Hematopoietic multipotent progenitor cell treated with erythropoietin and hydrocortisone succinate and interleukin-3 and kit ligand, for 15 days (in vitro differentiated cells): ENCODE data around the gene BOLA1.
A peak's percentile ranks its signal among the peaks of the same experiment; 100 is the strongest.
"Not testable (repeated sequence)": the region's sequence is repeated elsewhere in the genome, so short reads cannot be mapped to it uniquely, and the experiment has no call there.

Source experiments
- DNase-seq: peaks from one replicate; pipeline ENCODE4 v3.0.0-alpha.2; 2015; ENCODE audit warnings: low spot score

The BOLA1 gene

GRCh38 chr1:149887196-149887455, 12.2 kb upstream of the BOLA1 start:
- not testable (repeated sequence) for DNase-seq

GRCh38 chr1:149887456-149888246, 11.7 kb upstream of the BOLA1 start:
- DNase-seq = peak; percentile 96

GRCh38 chr1:149888247-149888998, 10.9 kb upstream of the BOLA1 start:
- DNase-seq = peak; percentile 91

- no peak for DNase-seq
These were observed 10.4 kb upstream of the BOLA1 start for GRCh38 chr1:149888999-149889289.

- no peak for DNase-seq
These were observed 2.8 kb upstream of the BOLA1 start for GRCh38 chr1:149896575-149896974.

- no peak for DNase-seq
These were observed 4.6 kb downstream of the BOLA1 start for GRCh38 chr1:149903836-149904491.

GRCh38 chr1:149906570-149907075, 7.3 kb downstream of the BOLA1 start:
- no peak for DNase-seq

- DNase-seq = no peak
These were observed 15.2 kb downstream of the BOLA1 start for GRCh38 chr1:149914545-149914944.

- DNase-seq = no peak
These were observed 16.2 kb downstream of the BOLA1 start for GRCh38 chr1:149915429-149916192.

GRCh38 chr1:149916193-149916897, 17.0 kb downstream of the BOLA1 start:
- DNase-seq = no peak

GRCh38 chr1:149916898-149917252, 17.5 kb downstream of the BOLA1 start:
- DNase-seq = no peak

- DNase-seq = no peak
These were observed 18.3 kb downstream of the BOLA1 start, which contains the start of gene SV2A for GRCh38 chr1:149917571-149918144. SV2A (minus strand) TSS chr1:149917844; CDS start chr1:149913840, 4,004 bp downstream.

GRCh38 chr1:149923626-149924025, 24.3 kb downstream of the BOLA1 start:
- peak; percentile 76 for DNase-seq

GRCh38 chr1:149925345-149925744, 26.0 kb downstream of the BOLA1 start:
- peak; percentile 27 for DNase-seq

- no peak for DNase-seq
These were observed 26.4 kb downstream of the BOLA1 start for GRCh38 chr1:149925751-149926150.

- no peak for DNase-seq
These were observed 26.9 kb downstream of the BOLA1 start for GRCh38 chr1:149926296-149926695.

- no peak for DNase-seq
These were observed 27.7 kb downstream of the BOLA1 start for GRCh38 chr1:149927056-149927562.

- peak; percentile 96 for DNase-seq
These were observed 28.4 kb downstream of the BOLA1 start, which contains the start of gene SF3B4 for GRCh38 chr1:149927563-149928400. SF3B4 (minus strand) TSS chr1:149927803; CDS start chr1:149927759, 44 bp downstream.

GRCh38 chr1:149928401-149928724, 29.0 kb downstream of the BOLA1 start:
- no peak for DNase-seq

- DNase-seq = no peak
These were observed 30.5 kb downstream of the BOLA1 start for GRCh38 chr1:149929856-149930255.
